Measurements from ENCODE around the gene PPP3CA. TPM values are rescaled to one million over a fixed set of nuclear protein-coding genes. Genes with fewer than 3 reads are reported as not detected.

Gene PPP3CA
- 10 to 100 TPM; 12.1 to 14.5 (median 13.1) TPM for total RNA-seq
- long read RNA-seq, partial matches to known transcripts: 0 of 1 reads
- long read RNA-seq, other reads (novel, unspliced or antisense): 1 of 1 reads

GRCh38 chr4:101347267-101347556 lies at the start of gene PPP3CA:
TSS of gene PPP3CA (minus strand) at chr4:101347526.
- H3K27ac ChIP-seq: peak within 1 kb of the TSS; percentile 86 to 95 (median 93)
- ATAC-seq (peak in 2 of 4 donors; percentile 0 to 21), DNase-seq (no peak)
- peak; percentile 78 for TF ChIP-seq POLR2A (IDR thresholded peaks at IDR 0.05)
- TF ChIP-seq, protein P1, sequence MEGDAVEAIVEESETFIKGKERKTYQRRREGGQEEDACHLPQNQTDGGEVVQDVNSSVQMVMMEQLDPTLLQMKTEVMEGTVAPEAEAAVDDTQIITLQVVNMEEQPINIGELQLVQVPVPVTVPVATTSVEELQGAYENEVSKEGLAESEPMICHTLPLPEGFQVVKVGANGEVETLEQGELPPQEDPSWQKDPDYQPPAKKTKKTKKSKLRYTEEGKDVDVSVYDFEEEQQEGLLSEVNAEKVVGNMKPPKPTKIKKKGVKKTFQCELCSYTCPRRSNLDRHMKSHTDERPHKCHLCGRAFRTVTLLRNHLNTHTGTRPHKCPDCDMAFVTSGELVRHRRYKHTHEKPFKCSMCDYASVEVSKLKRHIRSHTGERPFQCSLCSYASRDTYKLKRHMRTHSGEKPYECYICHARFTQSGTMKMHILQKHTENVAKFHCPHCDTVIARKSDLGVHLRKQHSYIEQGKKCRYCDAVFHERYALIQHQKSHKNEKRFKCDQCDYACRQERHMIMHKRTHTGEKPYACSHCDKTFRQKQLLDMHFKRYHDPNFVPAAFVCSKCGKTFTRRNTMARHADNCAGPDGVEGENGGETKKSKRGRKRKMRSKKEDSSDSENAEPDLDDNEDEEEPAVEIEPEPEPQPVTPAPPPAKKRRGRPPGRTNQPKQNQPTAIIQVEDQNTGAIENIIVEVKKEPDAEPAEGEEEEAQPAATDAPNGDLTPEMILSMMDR (IDR thresholded peaks at IDR 0.05): no peak
- no peaks in the 10 kb centered on the region for H3K4me1 ChIP-seq
- H3K27me3 ChIP-seq: no peaks in the 10 kb centered on the region
- WGBS (ENCODE audit: insufficient coverage, low coverage, low lambda C conversion rate, missing lambda C conversion rate): no CpG with 5 or more reads among the region's 41 CpGs
- H3K36me3 ChIP-seq: no peaks in the 10 kb centered on the region
- peak within 1 kb of the TSS; percentile 70 to 87 (median 86) for H3K4me3 ChIP-seq
- no peaks in the 10 kb centered on the region for H3K9me3 ChIP-seq
- intact Hi-C loops (cut with DNase I): no loop called here

DNA sequence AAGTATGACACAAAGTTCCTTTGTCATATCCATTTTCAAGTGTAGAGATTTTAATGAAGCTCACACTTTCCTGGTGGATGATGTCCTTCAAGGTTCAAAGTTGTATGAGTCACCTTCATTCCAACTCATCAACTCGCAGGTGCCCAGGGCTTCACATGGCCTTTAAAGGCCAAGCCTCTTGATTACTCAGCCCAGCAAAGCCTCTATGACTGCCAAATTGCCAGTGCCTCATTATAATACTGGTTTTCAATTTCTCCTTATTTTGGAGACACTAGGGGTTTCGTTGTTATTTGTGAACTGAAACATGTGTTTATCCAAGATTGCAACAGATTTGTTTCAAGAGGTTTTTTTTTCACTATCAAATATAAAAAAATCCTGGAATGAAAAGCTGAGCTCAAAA lies 45.9 kb upstream of the PPP3CA start:
- Histone ChIP-seq H3K4me3 (no peak overlapping the region), H3K27me3 (no peaks in the 10 kb centered on the region), H3K9me3 (peaks cover 0 to 4% (median 0%) of the 10 kb centered on the region in 4 donors), H3K4me1 (no peaks in the 10 kb centered on the region), H3K27ac (no peak overlapping the region), H3K36me3 (no peaks in the 10 kb centered on the region)
- WGBS (ENCODE audit: insufficient coverage, low coverage, low lambda C conversion rate, missing lambda C conversion rate): 43% methylated on average over 2 of the region's 2 CpGs
- ATAC-seq (peak in 1 of 4 donors; percentile 86), DNase-seq (no peak)
- intact Hi-C loops (cut with DNase I): no loop called here
- TF ChIP-seq POLR2A (IDR thresholded peaks at IDR 0.05): no peak
- TF ChIP-seq, protein P1 (IDR thresholded peaks at IDR 0.05): no peak

GRCh38 chr4:101370663-101371210 lies 23.4 kb upstream of the PPP3CA start:
- Histone ChIP-seq H3K27me3 (no peaks in the 10 kb centered on the region), H3K36me3 (no peaks in the 10 kb centered on the region), H3K4me3 (no peak overlapping the region), H3K27ac (no peak overlapping the region), H3K4me1 (no peaks in the 10 kb centered on the region), H3K9me3 (no peaks in the 10 kb centered on the region)
- DNase-seq: no peak
- WGBS (ENCODE audit: insufficient coverage, low coverage, low lambda C conversion rate, missing lambda C conversion rate): 87% methylated on average over 5 of the region's 5 CpGs
- no peak for ATAC-seq
- intact Hi-C loops (cut with DNase I): no loop called here
- TF ChIP-seq, protein P1 (IDR thresholded peaks at IDR 0.05): no peak
- no peak for TF ChIP-seq POLR2A (IDR thresholded peaks at IDR 0.05)

DNA sequence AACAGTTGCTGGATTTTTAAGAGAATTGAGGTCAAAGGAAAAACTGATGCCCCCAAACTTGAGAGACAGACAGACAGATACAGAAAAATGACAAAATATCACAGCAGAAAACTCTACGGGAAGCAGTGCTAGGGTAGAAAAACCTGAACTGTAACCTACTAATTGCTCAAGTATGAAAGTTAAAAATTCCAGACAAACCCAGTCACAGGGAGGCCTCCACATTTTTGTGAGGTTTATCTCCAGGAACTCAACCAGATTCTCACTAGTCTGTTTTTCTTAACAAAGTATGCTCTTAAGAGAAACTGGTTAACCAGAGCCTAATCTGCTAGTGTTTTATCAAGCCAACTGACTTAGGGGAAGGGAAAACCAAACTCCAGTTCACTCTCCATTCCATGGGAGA lies 19.9 kb upstream of the PPP3CA start:
- intact Hi-C loops (cut with DNase I): no loop called here
- DNase-seq: no peak
- TF ChIP-seq POLR2A (IDR thresholded peaks at IDR 0.05): no peak
- TF ChIP-seq, protein P1 (IDR thresholded peaks at IDR 0.05): no peak
- no peaks in the 10 kb centered on the region for H3K4me1 ChIP-seq
- H3K27ac ChIP-seq: no peak overlapping the region
- 24% methylated on average over 1 of the region's 1 CpG for WGBS (ENCODE audit: insufficient coverage, low coverage, low lambda C conversion rate, missing lambda C conversion rate)
- no peaks in the 10 kb centered on the region for H3K9me3 ChIP-seq
- H3K27me3 ChIP-seq: no peaks in the 10 kb centered on the region
- no peaks in the 10 kb centered on the region for H3K36me3 ChIP-seq
- no peak for ATAC-seq
- H3K4me3 ChIP-seq: no peak overlapping the region

- DNase-seq: no peak
- intact Hi-C loops (cut with DNase I): no loop called here
- no peaks in the 10 kb centered on the region for H3K27me3 ChIP-seq
- H3K9me3 ChIP-seq: no peaks in the 10 kb centered on the region
- H3K4me1 ChIP-seq: no peaks in the 10 kb centered on the region
- no peak overlapping the region for H3K27ac ChIP-seq
- no peak overlapping the region for H3K4me3 ChIP-seq
- TF ChIP-seq POLR2A (IDR thresholded peaks at IDR 0.05): no peak
- TF ChIP-seq, protein P1 (IDR thresholded peaks at IDR 0.05): no peak
- H3K36me3 ChIP-seq: no peaks in the 10 kb centered on the region
- no peak for ATAC-seq
These were observed 19.0 kb upstream of the PPP3CA start for GRCh38 chr4:101366331-101366730.

Data from right lobe of liver (tissue), 6 donors.